ENCODE measurements around the gene GABRG3. TPM values are rescaled to one million over a fixed set of nuclear protein-coding genes. Genes with fewer than 3 reads are reported as not detected.

The GABRG3 gene
- total and polyA plus RNA-seq, 2 donors: 1.5 TPM; not detected in 1

DNA sequence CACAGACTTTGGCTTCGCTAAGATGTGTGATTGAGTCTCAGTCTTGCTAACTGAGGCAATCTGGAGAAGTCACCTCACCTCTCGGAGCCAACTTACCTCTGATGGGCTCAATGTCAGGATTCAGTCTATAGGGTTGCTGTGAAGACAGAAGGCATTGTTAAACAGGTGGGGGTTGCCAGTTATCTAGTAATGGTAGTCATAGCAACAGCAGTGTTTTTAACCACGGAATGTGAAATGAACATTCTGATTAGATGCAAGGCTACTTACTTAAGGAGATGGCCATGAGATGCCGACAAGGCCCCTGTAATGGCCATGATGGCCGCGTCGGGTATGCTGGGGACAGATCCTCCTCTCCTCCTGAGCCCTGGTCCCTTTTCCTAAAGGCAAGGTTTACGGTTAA lies 243.1 kb downstream of the GABRG3 start:
- WGBS: 90% methylated on average over 8 of the region's 8 CpGs
- Histone ChIP-seq H3K36me3 (ENCODE audit: insufficient read depth) (no peaks in the 10 kb centered on the region), H3K4me1 (ENCODE audit: insufficient read depth) (no peaks in the 10 kb centered on the region), H3K27ac (ENCODE audit: low read depth) (no peak overlapping the region), H3K4me3 (ENCODE audit: low read depth, low read length) (no peak overlapping the region)
- no peak for DNase-seq (ENCODE audit: extremely low spot score)

DNA sequence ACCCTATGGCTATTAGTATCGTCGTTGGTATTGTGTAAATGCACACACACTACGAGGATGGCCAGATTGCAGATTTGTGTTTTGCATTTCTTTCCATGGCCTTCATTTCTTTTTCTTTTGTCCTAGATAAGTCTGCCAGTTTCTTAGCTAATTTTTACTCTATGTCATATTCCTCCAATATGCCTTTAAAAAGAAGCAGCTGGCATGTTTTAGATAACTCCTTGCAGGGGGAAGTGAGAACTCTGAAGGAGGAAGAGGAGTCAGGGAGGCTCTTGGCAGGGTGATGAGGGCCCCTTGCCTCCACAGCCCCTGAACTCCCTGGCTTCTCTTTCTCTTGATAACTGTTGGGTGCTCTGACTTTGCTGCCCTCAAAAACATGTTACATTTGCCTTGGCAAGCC lies 244.0 kb downstream of the GABRG3 start:
- no peaks in the 10 kb centered on the region for H3K4me1 ChIP-seq (ENCODE audit: insufficient read depth)
- DNase-seq (ENCODE audit: extremely low spot score): no peak
- no peak overlapping the region for H3K4me3 ChIP-seq (ENCODE audit: low read depth, low read length)
- no peak overlapping the region for H3K27ac ChIP-seq (ENCODE audit: low read depth)
- WGBS: 68% methylated on average over 3 of the region's 3 CpGs
- H3K36me3 ChIP-seq (ENCODE audit: insufficient read depth): no peaks in the 10 kb centered on the region

DNA sequence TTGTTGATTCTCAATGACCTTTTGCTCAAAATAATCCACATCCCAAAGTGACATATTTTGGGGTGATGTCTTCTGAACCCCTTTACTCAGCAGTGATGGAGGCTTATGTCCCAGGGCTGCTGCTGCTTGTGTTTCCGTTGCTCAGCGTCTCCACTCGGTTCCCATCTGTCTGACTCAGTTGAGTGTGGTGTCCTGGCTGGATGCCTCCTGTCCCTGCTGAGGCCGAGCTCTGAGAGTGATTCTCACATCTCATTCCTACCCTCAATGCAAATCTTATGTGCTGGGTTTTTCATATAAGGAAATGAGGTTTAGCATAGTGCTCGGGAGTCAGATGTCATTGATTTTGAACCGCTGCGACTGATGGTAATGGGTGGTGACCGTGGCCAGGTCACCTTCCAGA lies 247.4 kb downstream of the GABRG3 start:
- DNase-seq (ENCODE audit: extremely low spot score): no peak
- Histone ChIP-seq H3K27ac (ENCODE audit: low read depth) (no peak overlapping the region), H3K4me1 (ENCODE audit: insufficient read depth) (no peaks in the 10 kb centered on the region), H3K36me3 (ENCODE audit: insufficient read depth) (no peaks in the 10 kb centered on the region), H3K4me3 (ENCODE audit: low read depth, low read length) (no peak overlapping the region)
- WGBS: 90% methylated on average over 8 of the region's 8 CpGs

DNA sequence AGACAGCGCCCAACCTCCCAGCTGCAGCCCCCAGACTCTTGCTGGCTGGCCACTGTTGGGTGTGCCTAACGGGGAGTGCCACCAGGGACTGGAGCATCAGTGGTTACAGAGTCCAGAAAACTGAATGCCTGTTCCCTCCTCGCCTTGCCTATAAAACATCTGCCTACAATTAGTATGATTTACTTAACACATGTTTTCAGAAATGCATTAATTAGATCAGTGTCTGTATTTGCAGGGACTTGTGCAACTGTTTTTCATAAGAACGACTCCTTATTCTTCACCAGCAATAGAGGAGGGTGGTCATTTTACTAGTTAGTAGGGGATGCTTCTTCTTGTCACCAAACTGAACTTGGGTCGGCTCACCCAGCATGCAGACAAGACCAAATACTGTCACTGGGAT lies 248.7 kb downstream of the GABRG3 start:
- H3K4me1 ChIP-seq (ENCODE audit: insufficient read depth): no peaks in the 10 kb centered on the region
- WGBS: 90% methylated on average over 5 of the region's 5 CpGs
- H3K36me3 ChIP-seq (ENCODE audit: insufficient read depth): no peaks in the 10 kb centered on the region
- no peak for DNase-seq (ENCODE audit: extremely low spot score)
- no peak overlapping the region for H3K4me3 ChIP-seq (ENCODE audit: low read depth, low read length)
- H3K27ac ChIP-seq (ENCODE audit: low read depth): no peak overlapping the region

DNA sequence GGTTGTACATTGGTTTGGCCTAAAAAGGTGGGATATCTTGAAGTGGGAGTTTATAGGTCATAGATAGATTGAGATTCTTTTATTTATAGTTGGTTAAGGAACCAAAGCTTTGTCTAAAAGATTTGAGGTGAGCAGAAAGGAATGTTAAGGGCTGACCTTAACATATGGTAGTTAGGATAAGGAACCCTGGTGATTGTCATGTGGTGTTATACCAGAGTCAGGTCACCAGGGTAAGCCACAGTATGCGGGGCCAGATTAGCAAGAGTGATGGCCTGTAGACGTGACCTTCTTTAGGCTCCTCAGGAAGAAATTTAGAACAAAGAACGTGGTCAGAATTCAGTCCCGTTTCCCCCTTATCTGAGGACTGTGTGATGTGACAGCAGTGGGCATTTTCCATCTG lies 249.2 kb downstream of the GABRG3 start:
- Histone ChIP-seq H3K36me3 (ENCODE audit: insufficient read depth) (no peaks in the 10 kb centered on the region), H3K4me1 (ENCODE audit: insufficient read depth) (no peaks in the 10 kb centered on the region), H3K4me3 (ENCODE audit: low read depth, low read length) (no peak overlapping the region), H3K27ac (ENCODE audit: low read depth) (no peak overlapping the region)
- no peak for DNase-seq (ENCODE audit: extremely low spot score)
- WGBS: 83% methylated on average over 4 of the region's 4 CpGs

DNA sequence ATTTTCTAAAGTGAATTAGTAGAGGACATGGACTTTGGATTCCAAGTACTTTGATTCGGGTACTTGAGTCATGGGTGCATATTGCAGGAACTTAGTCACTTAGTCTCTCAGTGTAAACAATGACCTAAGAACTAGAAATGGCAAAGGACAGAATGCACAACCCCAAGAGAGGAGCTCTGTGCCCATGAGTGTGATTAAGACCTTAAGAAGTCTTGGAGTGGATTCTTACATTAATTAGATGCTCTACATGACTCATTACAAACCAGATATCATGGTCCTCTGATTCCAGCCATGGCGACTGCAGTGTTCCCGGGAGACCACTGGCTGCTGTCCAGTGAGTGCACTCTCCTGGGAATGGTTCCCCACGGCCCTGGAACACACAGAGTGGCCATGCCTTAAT lies 251.5 kb downstream of the GABRG3 start:
- Histone ChIP-seq H3K4me1 (ENCODE audit: insufficient read depth) (no peaks in the 10 kb centered on the region), H3K36me3 (ENCODE audit: insufficient read depth) (no peaks in the 10 kb centered on the region), H3K27ac (ENCODE audit: low read depth) (no peak overlapping the region), H3K4me3 (ENCODE audit: low read depth, low read length) (no peak overlapping the region)
- DNase-seq (ENCODE audit: extremely low spot score): no peak
- 39% methylated on average over 4 of the region's 4 CpGs for WGBS

DNA sequence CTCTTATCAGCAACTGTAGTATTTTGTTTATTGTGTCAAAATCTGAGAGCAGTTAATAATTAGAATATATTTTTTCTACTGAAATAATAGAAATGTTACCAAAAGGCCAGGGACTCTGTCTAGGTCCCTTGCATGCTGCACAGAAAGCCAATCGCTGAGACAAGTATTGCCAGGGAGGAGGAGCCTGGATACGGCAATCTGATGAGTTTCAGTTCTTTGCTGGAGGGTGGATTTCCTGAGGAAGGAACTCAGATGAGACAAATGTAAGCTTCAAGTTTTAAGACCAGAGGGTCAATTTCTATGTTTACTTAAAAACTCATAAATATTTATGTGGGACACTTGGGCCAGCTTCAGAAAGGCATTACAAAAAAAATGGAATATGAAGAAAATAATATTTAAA lies 252.2 kb downstream of the GABRG3 start:
- H3K4me3 ChIP-seq (ENCODE audit: low read depth, low read length): no peak overlapping the region
- 23% methylated on average over 2 of the region's 2 CpGs for WGBS
- DNase-seq (ENCODE audit: extremely low spot score): no peak

DNA sequence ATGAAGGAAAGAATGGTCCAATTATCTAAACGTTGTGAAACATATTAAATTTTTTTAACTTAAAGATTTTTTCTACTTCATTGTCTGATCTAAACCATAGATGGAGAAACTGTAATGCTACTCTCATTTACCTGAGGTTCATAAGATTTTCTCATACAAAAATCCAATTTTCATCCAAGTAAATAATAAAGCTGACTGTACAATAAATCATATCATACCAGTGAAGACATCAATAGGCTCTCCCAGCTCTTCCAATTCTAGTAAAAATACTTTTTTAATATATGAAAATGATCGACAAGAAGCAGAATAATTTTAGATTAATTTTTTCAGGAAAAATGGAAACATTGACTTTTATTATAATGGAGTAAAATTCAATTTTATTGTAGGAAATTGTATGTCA lies 260.8 kb downstream of the GABRG3 start:
- DNase-seq (ENCODE audit: extremely low spot score): no peak
- Histone ChIP-seq H3K27ac (ENCODE audit: low read depth) (no peak overlapping the region), H3K4me1 (ENCODE audit: insufficient read depth) (no peaks in the 10 kb centered on the region), H3K36me3 (ENCODE audit: insufficient read depth) (no peaks in the 10 kb centered on the region), H3K4me3 (ENCODE audit: low read depth, low read length) (no peak overlapping the region)
- WGBS: 41% methylated on average over 2 of the region's 2 CpGs

More for the DNA sequence above, 252.2 kb downstream of the GABRG3 start:
- Histone ChIP-seq H3K36me3 (ENCODE audit: insufficient read depth) (no peaks in the 10 kb centered on the region), H3K27ac (ENCODE audit: low read depth) (no peak overlapping the region), H3K4me1 (ENCODE audit: insufficient read depth) (no peaks in the 10 kb centered on the region)

DNA sequence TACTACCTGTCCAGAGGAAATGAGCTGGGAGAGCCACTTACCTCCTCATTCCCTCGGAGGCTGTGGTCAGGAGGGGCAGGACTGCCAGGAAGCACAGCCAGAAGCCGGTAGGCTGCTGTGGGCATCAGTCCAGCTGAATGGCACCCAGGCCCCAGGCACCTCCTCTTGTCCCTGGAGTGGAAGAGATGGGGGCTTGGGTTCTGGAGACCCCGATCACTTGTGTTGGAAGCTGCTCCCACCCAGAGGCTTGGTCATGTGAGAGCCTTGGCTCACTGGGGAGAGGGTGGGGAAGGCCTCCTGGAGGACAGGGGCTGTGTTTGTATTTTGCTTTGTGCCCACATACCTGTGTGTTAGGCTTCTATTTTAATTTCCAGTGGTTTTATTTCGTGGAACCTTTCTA lies 261.9 kb downstream of the GABRG3 start:
- no peaks in the 10 kb centered on the region for H3K4me1 ChIP-seq (ENCODE audit: insufficient read depth)
- 77% methylated on average over 4 of the region's 4 CpGs for WGBS
- H3K36me3 ChIP-seq (ENCODE audit: insufficient read depth): no peaks in the 10 kb centered on the region
- H3K4me3 ChIP-seq (ENCODE audit: low read depth, low read length): no peak overlapping the region
- no peak for DNase-seq (ENCODE audit: extremely low spot score)
- H3K27ac ChIP-seq (ENCODE audit: low read depth): no peak overlapping the region

DNA sequence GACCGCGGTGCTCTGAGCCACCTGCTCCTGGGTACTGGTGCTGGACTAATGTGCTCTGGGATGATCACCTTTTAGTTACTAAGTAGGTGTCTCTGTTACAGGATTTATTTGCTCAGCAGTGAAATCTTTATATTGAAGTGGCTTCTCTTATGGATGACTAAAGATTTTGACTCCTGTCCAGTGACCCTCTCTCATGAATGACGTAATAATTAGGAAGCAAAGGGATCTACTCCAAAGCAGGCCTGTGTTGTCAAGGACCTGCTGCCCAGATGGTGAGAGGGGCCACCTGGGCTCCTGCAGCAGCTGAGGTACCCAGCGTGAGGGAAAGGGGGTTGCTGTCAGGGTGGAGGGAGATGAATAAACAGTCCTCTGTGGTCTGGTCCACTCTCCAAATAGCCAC lies 263.6 kb downstream of the GABRG3 start:
- Histone ChIP-seq H3K4me1 (ENCODE audit: insufficient read depth) (no peaks in the 10 kb centered on the region), H3K4me3 (ENCODE audit: low read depth, low read length) (no peak overlapping the region), H3K27ac (ENCODE audit: low read depth) (no peak overlapping the region), H3K36me3 (ENCODE audit: insufficient read depth) (no peaks in the 10 kb centered on the region)
- 84% methylated on average over 4 of the region's 4 CpGs for WGBS
- DNase-seq (ENCODE audit: extremely low spot score): no peak

DNA sequence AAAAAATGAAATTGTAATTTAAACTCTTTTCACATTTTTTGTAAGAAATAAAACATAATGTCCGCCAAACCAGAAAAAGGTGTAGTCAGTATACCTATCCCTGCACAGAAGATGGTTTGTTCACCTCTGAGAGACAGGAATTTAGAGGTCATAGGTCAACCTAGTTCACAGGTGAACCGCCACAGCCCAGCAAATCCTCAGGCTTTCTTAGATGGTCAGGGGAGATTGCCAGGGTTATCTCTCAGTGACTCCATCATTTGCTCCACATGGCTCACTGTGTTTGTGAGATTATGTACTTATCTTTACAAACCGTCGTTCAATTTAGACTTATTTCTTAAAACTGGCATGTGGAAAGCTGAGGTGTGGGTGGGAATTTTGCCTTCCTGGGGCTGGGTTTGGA lies 264.2 kb downstream of the GABRG3 start:
- Histone ChIP-seq H3K4me3 (ENCODE audit: low read depth, low read length) (no peak overlapping the region), H3K27ac (ENCODE audit: low read depth) (no peak overlapping the region), H3K36me3 (ENCODE audit: insufficient read depth) (no peaks in the 10 kb centered on the region), H3K4me1 (ENCODE audit: insufficient read depth) (no peaks in the 10 kb centered on the region)
- no peak for DNase-seq (ENCODE audit: extremely low spot score)
- WGBS: 56% methylated on average over 4 of the region's 4 CpGs

DNA sequence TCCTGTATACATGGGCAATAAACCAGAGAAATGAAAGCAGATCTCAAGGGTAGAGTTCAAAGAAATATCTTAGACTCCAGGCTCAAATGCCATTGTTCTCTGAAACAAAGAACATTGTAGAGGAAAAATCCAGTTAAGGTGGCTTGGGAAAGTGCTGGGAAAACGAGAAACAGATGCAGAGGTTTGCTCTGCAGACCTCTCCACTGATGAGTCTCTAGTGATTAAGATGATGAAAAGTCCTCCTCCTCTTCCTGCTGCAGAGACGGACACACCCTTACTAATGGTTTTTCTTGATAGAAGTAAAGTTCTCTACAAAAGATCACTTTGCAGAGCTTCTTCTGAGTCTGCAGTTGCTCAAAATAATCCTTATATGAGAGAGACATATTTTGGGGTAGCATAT lies 264.7 kb downstream of the GABRG3 start:
- Histone ChIP-seq H3K4me1 (ENCODE audit: insufficient read depth) (no peaks in the 10 kb centered on the region), H3K36me3 (ENCODE audit: insufficient read depth) (no peaks in the 10 kb centered on the region), H3K27ac (ENCODE audit: low read depth) (no peak overlapping the region), H3K4me3 (ENCODE audit: low read depth, low read length) (no peak overlapping the region)
- WGBS: 49% methylated on average over 2 of the region's 2 CpGs
- DNase-seq (ENCODE audit: extremely low spot score): no peak

DNA sequence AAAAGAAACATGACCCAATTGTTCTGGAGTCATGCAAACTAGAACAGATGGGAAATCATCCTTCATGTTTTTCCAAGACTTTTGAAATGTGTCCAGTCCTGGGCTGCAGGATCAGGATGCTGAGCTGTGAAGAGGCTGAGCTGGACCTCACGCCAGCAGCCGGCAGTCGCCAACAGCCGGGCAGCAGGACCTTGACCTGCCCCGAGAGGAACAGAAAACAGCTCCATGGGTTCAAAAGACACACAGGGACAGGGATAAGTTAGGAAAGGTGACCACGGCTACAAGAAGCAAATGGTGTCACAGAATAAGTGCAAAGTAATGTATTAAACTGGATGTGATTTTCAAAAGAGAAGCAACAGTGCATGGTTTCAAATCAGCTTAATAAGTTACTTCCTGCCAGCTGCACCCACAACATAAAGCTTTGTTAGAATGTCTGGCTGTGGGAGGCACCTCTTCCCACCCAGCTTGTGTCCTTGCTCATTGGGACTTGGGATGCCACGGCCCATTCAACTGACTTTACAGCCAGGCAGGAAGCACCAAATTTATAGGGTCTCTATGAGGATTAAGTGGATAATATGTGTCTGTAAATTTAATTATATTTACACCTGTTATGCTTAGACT lies 266.4 kb downstream of the GABRG3 start:
- Histone ChIP-seq H3K4me1 (ENCODE audit: insufficient read depth) (no peaks in the 10 kb centered on the region), H3K36me3 (ENCODE audit: insufficient read depth) (no peaks in the 10 kb centered on the region), H3K27ac (ENCODE audit: low read depth) (no peak overlapping the region), H3K4me3 (ENCODE audit: low read depth, low read length) (no peak overlapping the region)
- DNase-seq (ENCODE audit: extremely low spot score): no peak
- 82% methylated on average over 7 of the region's 7 CpGs for WGBS

DNA sequence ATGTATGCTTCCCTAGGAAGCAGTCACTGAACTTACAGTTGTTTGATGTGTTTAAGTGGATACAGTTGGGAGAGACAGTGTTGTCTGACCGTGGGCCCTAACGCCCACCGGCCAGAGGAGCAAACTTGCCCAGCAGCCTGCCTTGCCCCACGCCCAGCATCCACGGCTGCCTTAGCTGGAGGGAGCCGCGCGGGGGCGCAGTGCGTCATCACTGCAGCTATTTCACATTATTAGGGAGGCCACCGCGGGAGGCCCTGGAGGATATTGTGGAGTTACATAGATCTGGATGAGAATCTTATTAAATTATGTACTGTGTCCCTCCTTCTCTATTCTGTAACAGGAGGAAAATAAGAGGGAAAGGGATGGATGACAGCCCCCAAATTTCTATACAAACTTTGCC lies 267.2 kb downstream of the GABRG3 start:
- no peak overlapping the region for H3K27ac ChIP-seq (ENCODE audit: low read depth)
- DNase-seq (ENCODE audit: extremely low spot score): no peak
- WGBS: 63% methylated on average over 12 of the region's 12 CpGs
- H3K4me1 ChIP-seq (ENCODE audit: insufficient read depth): no peaks in the 10 kb centered on the region
- H3K4me3 ChIP-seq (ENCODE audit: low read depth, low read length): no peak overlapping the region
- H3K36me3 ChIP-seq (ENCODE audit: insufficient read depth): no peaks in the 10 kb centered on the region

Measured in urinary bladder (tissue), 4 donors.